Smooth muscle cell (in vitro differentiated cells): ENCODE data around the gene AQP12A. TPM values are rescaled to one million over a fixed set of nuclear protein-coding genes. Genes with fewer than 3 reads are reported as not detected.

ENCODE experiments used
- DNase-seq: peaks from one replicate; lab custom pipeline; 2025; ENCODE audit not compliant: unreplicated experiment; lab: John Stamatoyannopoulos, UW
- H2AFZ ChIP-seq: fragments of 200-600 bp; sonication (generic); 2 replicates; pipeline ENCODE4 v1.6.0; 2016; ENCODE audit warnings: antibody characterized with exemption, low read depth, mild to moderate bottlenecking
- H3F3A ChIP-seq: fragments of 200-600 bp; sonication (generic); 2 replicates; pipeline ENCODE4 v1.6.0; 2017; ENCODE audit warnings: antibody characterized with exemption, low read depth
- H3K27ac ChIP-seq: fragments of 200-600 bp; sonication (generic); 2 replicates; pipeline ENCODE4 v1.5.1; 2016; ENCODE audit warnings: low read depth, mild to moderate bottlenecking
- H3K27me3 ChIP-seq: fragments of 200-600 bp; sonication (generic); 2 replicates; pipeline ENCODE4 v1.6.1; 2016; ENCODE audit warnings: low read depth, mild to moderate bottlenecking
- H3K36me3 ChIP-seq: fragments of 200-600 bp; sonication (generic); 2 replicates; pipeline ENCODE4 v1.5.1; 2016; ENCODE audit warnings: low read depth
- H3K4me1 ChIP-seq: fragments of 200-600 bp; sonication (generic); 2 replicates; pipeline ENCODE4 v1.5.1; 2016; ENCODE audit warnings: low read depth
- H3K4me2 ChIP-seq: fragments of 200-600 bp; sonication (generic); 2 replicates; pipeline ENCODE4 v1.6.0; 2016; ENCODE audit warnings: mild to moderate bottlenecking
- H3K4me3 ChIP-seq: fragments of 200-600 bp; sonication (generic); 2 replicates; pipeline ENCODE4 v1.5.1; 2016; ENCODE audit warnings: mild to moderate bottlenecking
- H3K79me2 ChIP-seq: fragments of 200-600 bp; sonication (generic); 2 replicates; pipeline ENCODE4 v1.6.0; 2016; ENCODE audit warnings: low read depth, mild to moderate bottlenecking
- H3K9ac ChIP-seq: fragments of 200-600 bp; sonication (generic); 2 replicates; pipeline ENCODE4 v1.6.0; 2016; ENCODE audit warnings: low read depth
- H3K9me3 ChIP-seq: fragments of 200-600 bp; sonication (generic); replicated peaks from 2 replicates; pipeline ENCODE4 v1.5.1; 2016; ENCODE audit warnings: low read depth
- H4K20me1 ChIP-seq: fragments of 200-600 bp; sonication (generic); 2 replicates; pipeline ENCODE4 v1.6.0; 2016; ENCODE audit warnings: low read depth
- CTCF ChIP-seq: fragments of 200-600 bp; sonication (generic); IDR thresholded peaks from 2 replicates; pipeline ENCODE4 v1.5.1; 2017; ENCODE audit warnings: borderline replicate concordance, mild to moderate bottlenecking, antibody characterized with exemption; ENCODE audit not compliant: insufficient read depth, poor library complexity, severe bottlenecking
- WGBS: methylation state at CpG from one replicate; pipeline ENCODE4 v1.1.7; 2016; ENCODE audit warnings: low lambda C conversion rate; 5-methylcytosine and 5-hydroxymethylcytosine counted together
- polyA plus RNA-seq: library from polyadenylated mRNA; unstranded; fragments of >200 nt; fragmentation: Nextera tagmentation; extraction: Ambion mirVana; gene quantifications from 2 replicates; pipeline ENCODE4 v1.2.1, GENCODE V29; 2016
- total RNA-seq: library from RNA; depleted of rRNA; stranded (reverse); fragments of >200 nt; gene quantifications from 2 replicates; pipeline ENCODE4 v1.2.3, GENCODE V29; 2014

AQP12A gene
- total and polyA plus RNA-seq, 2 experiments from 2014 or later, result not detected

GRCh38 chr2:240723851-240724250 lies 32.2 kb downstream of the AQP12A start:
- no peak overlapping the region for H2AFZ ChIP-seq
- H3K4me2 ChIP-seq, result no peak overlapping the region
- no peak overlapping the region for H3K4me3 ChIP-seq
- no peak for DNase-seq
- TF ChIP-seq CTCF, result no peak
- no peak overlapping the region for H3K27ac ChIP-seq
- no peaks in the 10 kb centered on the region for H4K20me1 ChIP-seq
- H3K36me3 ChIP-seq, result no peaks in the 10 kb centered on the region
- WGBS, result 97% methylated on average over 9 of the region's 9 CpGs
- no peaks in the 10 kb centered on the region for H3F3A ChIP-seq
- H3K27me3 ChIP-seq, result no peaks in the 10 kb centered on the region
- no peak overlapping the region for H3K9ac ChIP-seq
- H3K4me1 ChIP-seq, result no peaks in the 10 kb centered on the region
- H3K9me3 ChIP-seq, result no peaks in the 10 kb centered on the region
- H3K79me2 ChIP-seq, result no peaks in the 10 kb centered on the region

- Histone ChIP-seq H2AFZ (no peak overlapping the region), H3K4me2 (no peak overlapping the region), H3K4me1 (no peaks in the 10 kb centered on the region), H4K20me1 (no peaks in the 10 kb centered on the region), H3K9me3 (no peaks in the 10 kb centered on the region), H3K36me3 (no peaks in the 10 kb centered on the region), H3K27ac (no peak overlapping the region), H3K27me3 (no peaks in the 10 kb centered on the region), H3K79me2 (no peaks in the 10 kb centered on the region), H3K4me3 (no peak overlapping the region), H3F3A (no peaks in the 10 kb centered on the region), H3K9ac (no peak overlapping the region)
- no peak for DNase-seq
- TF ChIP-seq CTCF, result no peak
- 98% methylated on average over 9 of the region's 10 CpGs for WGBS
These were observed 32.8 kb downstream of the AQP12A start for GRCh38 chr2:240724431-240724830.

- Histone ChIP-seq H3K27ac (no peak overlapping the region), H4K20me1 (no peaks in the 10 kb centered on the region), H2AFZ (no peak overlapping the region), H3K9ac (no peak overlapping the region), H3K4me3 (no peak overlapping the region), H3K9me3 (no peaks in the 10 kb centered on the region), H3K79me2 (no peaks in the 10 kb centered on the region), H3K4me1 (no peaks in the 10 kb centered on the region), H3K4me2 (no peak overlapping the region), H3K27me3 (no peaks in the 10 kb centered on the region), H3K36me3 (no peaks in the 10 kb centered on the region), H3F3A (no peaks in the 10 kb centered on the region)
- no peak for TF ChIP-seq CTCF
- no peak for DNase-seq
- 93% methylated on average over 12 of the region's 12 CpGs for WGBS
These were observed 33.6 kb downstream of the AQP12A start for GRCh38 chr2:240725266-240725665.

- no peak overlapping the region for H2AFZ ChIP-seq
- DNase-seq, result no peak
- 94% methylated on average over 7 of the region's 7 CpGs for WGBS
- no peak overlapping the region for H3K4me2 ChIP-seq
- TF ChIP-seq CTCF, result no peak
- no peak overlapping the region for H3K4me3 ChIP-seq
- no peaks in the 10 kb centered on the region for H3K4me1 ChIP-seq
- no peaks in the 10 kb centered on the region for H3K9me3 ChIP-seq
- no peaks in the 10 kb centered on the region for H3K27me3 ChIP-seq
- H3K27ac ChIP-seq, result no peak overlapping the region
- no peaks in the 10 kb centered on the region for H3F3A ChIP-seq
- H3K36me3 ChIP-seq, result no peaks in the 10 kb centered on the region
- no peak overlapping the region for H3K9ac ChIP-seq
- no peaks in the 10 kb centered on the region for H3K79me2 ChIP-seq
- no peaks in the 10 kb centered on the region for H4K20me1 ChIP-seq
These were observed 34.0 kb downstream of the AQP12A start for GRCh38 chr2:240725671-240726070.
